Hepatocyte (in vitro differentiated cells): Measurements from ENCODE around the gene UBTF. TPM values are rescaled to one million over a fixed set of nuclear protein-coding genes. Genes with fewer than 3 reads are reported as not detected.

Experiments used
- DNase-seq: peaks from one replicate; pipeline ENCODE4 v3.0.0-alpha.2; 2016; ENCODE audit warnings: low spot score
- H2AFZ ChIP-seq: fragments of 200-600 bp; sonication (generic); 2 replicates; pipeline ENCODE4 v1.6.0; 2016; ENCODE audit warnings: antibody characterized with exemption, mild to moderate bottlenecking
- H3K27ac ChIP-seq: fragments of 200-600 bp; sonication (generic); 2 replicates; pipeline ENCODE4 v1.5.1; 2016; ENCODE audit warnings: mild to moderate bottlenecking
- H3K27me3 ChIP-seq: fragments of 200-600 bp; sonication (generic); 2 replicates; pipeline ENCODE4 v1.6.1; 2016
- H3K36me3 ChIP-seq: fragments of 200-600 bp; sonication (generic); replicated peaks from 2 replicates; pipeline ENCODE4 v1.5.1; 2016; ENCODE audit warnings: low read depth; ENCODE audit not compliant: insufficient read depth
- H3K4me1 ChIP-seq: fragments of 200-600 bp; sonication (generic); 2 replicates; pipeline ENCODE4 v1.5.1; 2016; ENCODE audit warnings: mild to moderate bottlenecking, moderate library complexity; ENCODE audit not compliant: insufficient read depth
- H3K4me2 ChIP-seq: fragments of 200-600 bp; sonication (generic); 2 replicates; pipeline ENCODE4 v1.6.0; 2016
- H3K4me3 ChIP-seq: fragments of 200-600 bp; sonication (generic); 2 replicates; pipeline ENCODE4 v1.5.1; 2016; ENCODE audit warnings: mild to moderate bottlenecking
- H3K79me2 ChIP-seq: fragments of 200-600 bp; sonication (generic); 2 replicates; pipeline ENCODE4 v1.6.0; 2017; ENCODE audit warnings: mild to moderate bottlenecking
- H3K9me2 ChIP-seq: fragments of 200-600 bp; sonication (generic); replicated peaks from 2 replicates; pipeline ENCODE4 v1.6.0; 2017; ENCODE audit warnings: mild to moderate bottlenecking; ENCODE audit not compliant: insufficient read depth
- H3K9me3 ChIP-seq: fragments of 200-600 bp; sonication (generic); 2 replicates; pipeline ENCODE4 v1.5.1; 2016; ENCODE audit warnings: low read depth, mild to moderate bottlenecking
- H4K20me1 ChIP-seq: fragments of 200-600 bp; sonication (generic); 2 replicates; pipeline ENCODE4 v1.6.0; 2016; ENCODE audit warnings: mild to moderate bottlenecking; ENCODE audit not compliant: insufficient read depth, poor library complexity, severe bottlenecking
- EZH2 ChIP-seq: fragments of 200-600 bp; sonication (generic); IDR thresholded peaks from 2 replicates; pipeline ENCODE4 v1.6.1; 2016; ENCODE audit warnings: antibody characterized with exemption, mild to moderate bottlenecking, borderline replicate concordance
- EZH2phosphoT487 ChIP-seq: fragments of 200-600 bp; sonication (generic); IDR thresholded peaks from one replicate; pipeline ENCODE4 v1.6.1; 2018; ENCODE audit warnings: antibody characterized with exemption, mild to moderate bottlenecking, low read depth, moderate library complexity; ENCODE audit not compliant: unreplicated experiment, severe bottlenecking
- WGBS: methylation state at CpG from one replicate; pipeline ENCODE4 v1.1.6; 2016; ENCODE audit warnings: low lambda C conversion rate; ENCODE audit errors: missing lambda C conversion rate; 5-methylcytosine and 5-hydroxymethylcytosine counted together
- polyA plus RNA-seq: library from polyadenylated mRNA; unstranded; fragments of >200 nt; fragmentation: Nextera tagmentation; extraction: Ambion mirVana; gene quantifications from 2 replicates; pipeline ENCODE4 v1.2.1, GENCODE V29; 2016
- total RNA-seq: library from RNA; depleted of rRNA; stranded (reverse); fragments of >200 nt; gene quantifications from 2 replicates; pipeline ENCODE4 v1.2.3, GENCODE V29; 2014
- TF ChIP-seq, protein P1 (sequence below): fragments of 200-600 bp; sonication (generic); IDR thresholded peaks from 2 replicates; pipeline ENCODE4 v1.5.1; 2016; ENCODE audit warnings: antibody characterized with exemption, mild to moderate bottlenecking; ENCODE audit not compliant: poor library complexity

The UBTF gene
- total and polyA plus RNA-seq, 2 experiments from 2014 or later, result 35.0 to 41.1 TPM

DNA sequence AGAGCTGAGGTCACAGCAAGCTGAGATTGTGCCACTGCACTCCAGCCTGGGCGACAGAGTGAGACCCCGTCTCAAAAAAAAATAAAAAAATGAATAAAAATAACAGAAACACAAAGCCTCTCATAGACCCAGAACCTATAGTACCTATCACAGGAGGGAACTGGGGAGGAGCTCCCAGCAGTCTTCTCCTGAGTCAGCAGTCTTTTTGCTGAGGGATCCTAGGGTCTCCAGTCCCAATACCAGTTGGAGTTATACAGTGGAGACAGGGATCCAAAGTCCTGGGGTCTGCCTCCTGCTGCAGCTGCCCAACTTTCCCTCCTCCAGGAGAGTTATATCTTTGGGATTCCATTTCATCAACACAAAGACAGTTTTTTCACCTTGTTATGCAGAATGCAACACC is 36.5 kb downstream of the UBTF start:
- Histone ChIP-seq H3K4me2 (no peak overlapping the region), H2AFZ (no peak overlapping the region), H3K4me3 (no peak overlapping the region), H3K4me1 (peaks cover 16% of the 10 kb centered on the region), H3K27ac (no peak overlapping the region), H3K36me3 (no peaks in the 10 kb centered on the region), H3K9me2 (no peaks in the 10 kb centered on the region), H3K27me3 (no peaks in the 10 kb centered on the region), H4K20me1 (no peaks in the 10 kb centered on the region), H3K9me3 (no peaks in the 10 kb centered on the region), H3K79me2 (peaks cover 40% of the 10 kb centered on the region)
- WGBS, result 100% methylated on average over 2 of the region's 2 CpGs
- no peak for TF ChIP-seq EZH2
- no peak for TF ChIP-seq EZH2phosphoT487
- TF ChIP-seq, protein P1, sequence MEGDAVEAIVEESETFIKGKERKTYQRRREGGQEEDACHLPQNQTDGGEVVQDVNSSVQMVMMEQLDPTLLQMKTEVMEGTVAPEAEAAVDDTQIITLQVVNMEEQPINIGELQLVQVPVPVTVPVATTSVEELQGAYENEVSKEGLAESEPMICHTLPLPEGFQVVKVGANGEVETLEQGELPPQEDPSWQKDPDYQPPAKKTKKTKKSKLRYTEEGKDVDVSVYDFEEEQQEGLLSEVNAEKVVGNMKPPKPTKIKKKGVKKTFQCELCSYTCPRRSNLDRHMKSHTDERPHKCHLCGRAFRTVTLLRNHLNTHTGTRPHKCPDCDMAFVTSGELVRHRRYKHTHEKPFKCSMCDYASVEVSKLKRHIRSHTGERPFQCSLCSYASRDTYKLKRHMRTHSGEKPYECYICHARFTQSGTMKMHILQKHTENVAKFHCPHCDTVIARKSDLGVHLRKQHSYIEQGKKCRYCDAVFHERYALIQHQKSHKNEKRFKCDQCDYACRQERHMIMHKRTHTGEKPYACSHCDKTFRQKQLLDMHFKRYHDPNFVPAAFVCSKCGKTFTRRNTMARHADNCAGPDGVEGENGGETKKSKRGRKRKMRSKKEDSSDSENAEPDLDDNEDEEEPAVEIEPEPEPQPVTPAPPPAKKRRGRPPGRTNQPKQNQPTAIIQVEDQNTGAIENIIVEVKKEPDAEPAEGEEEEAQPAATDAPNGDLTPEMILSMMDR, result no peak
- no peak for DNase-seq

DNA sequence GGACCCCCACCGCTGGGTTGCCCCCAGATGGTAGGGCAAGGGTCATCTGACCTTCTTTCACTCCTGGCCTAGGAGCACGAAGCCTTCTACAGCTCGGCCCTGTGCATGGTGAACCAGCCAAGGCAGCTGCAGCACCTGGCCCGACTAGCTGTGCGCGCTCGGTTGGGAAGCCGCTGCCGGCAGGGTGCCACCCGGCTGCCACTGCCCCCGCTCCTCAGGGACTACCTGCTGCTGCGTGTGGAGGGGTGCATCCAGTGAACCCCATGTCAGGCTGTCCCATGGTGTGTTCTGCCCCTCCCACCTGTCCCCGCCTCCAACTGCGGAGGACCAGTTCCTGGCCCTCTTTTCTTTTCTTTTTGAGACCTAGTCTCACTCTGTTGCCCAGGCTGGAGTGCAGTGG is 41.3 kb downstream of the UBTF start:
- no peak overlapping the region for H2AFZ ChIP-seq
- DNase-seq, result no peak
- H3K36me3 ChIP-seq, result no peaks in the 10 kb centered on the region
- no peaks in the 10 kb centered on the region for H3K27me3 ChIP-seq
- no peaks in the 10 kb centered on the region for H3K4me1 ChIP-seq
- H3K9me3 ChIP-seq, result no peaks in the 10 kb centered on the region
- H3K9me2 ChIP-seq, result no peaks in the 10 kb centered on the region
- 99% methylated on average over 14 of the region's 14 CpGs for WGBS
- H4K20me1 ChIP-seq, result no peaks in the 10 kb centered on the region
- H3K4me3 ChIP-seq, result no peak overlapping the region
- H3K79me2 ChIP-seq, result peaks cover 4% of the 10 kb centered on the region
- H3K27ac ChIP-seq, result no peak overlapping the region
- no peak overlapping the region for H3K4me2 ChIP-seq
- TF ChIP-seq, protein P1, result no peak
- no peak for TF ChIP-seq EZH2phosphoT487

DNA sequence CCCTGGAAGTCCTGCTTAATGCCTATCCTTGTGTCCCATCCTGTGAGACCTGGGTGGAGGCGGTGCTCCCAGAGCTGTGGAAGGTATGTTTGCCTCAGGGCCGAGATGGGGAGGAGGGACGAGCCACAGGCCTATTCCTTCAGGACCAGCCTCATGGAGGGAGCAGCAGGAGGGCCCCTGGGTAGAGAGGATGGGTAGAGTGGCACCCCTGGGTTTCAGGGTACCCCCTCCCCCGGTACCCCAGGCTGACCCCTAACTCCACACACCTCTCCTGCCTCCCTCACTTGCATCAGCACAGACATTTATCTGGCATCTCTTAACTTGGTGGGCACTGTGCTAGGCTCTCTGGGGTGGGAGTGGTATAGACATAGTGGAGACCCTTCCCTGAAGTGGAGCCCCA is 41.8 kb downstream of the UBTF start:
- TF ChIP-seq EZH2phosphoT487 (no peak), EZH2 (no peak)
- TF ChIP-seq, protein P1, result no peak
- no peak overlapping the region for H3K4me3 ChIP-seq
- H4K20me1 ChIP-seq, result no peaks in the 10 kb centered on the region
- no peak overlapping the region for H3K4me2 ChIP-seq
- no peaks in the 10 kb centered on the region for H3K4me1 ChIP-seq
- no peaks in the 10 kb centered on the region for H3K9me2 ChIP-seq
- no peaks in the 10 kb centered on the region for H3K36me3 ChIP-seq
- H3K27ac ChIP-seq, result no peak overlapping the region
- no peak for DNase-seq
- no peaks in the 10 kb centered on the region for H3K9me3 ChIP-seq
- H3K79me2 ChIP-seq, result no peaks in the 10 kb centered on the region
- no peak overlapping the region for H2AFZ ChIP-seq
- WGBS, result 94% methylated on average over 4 of the region's 4 CpGs
- no peaks in the 10 kb centered on the region for H3K27me3 ChIP-seq
